GM12878 (cell line): Measurements from ENCODE around the gene FAM241A. TPM values are rescaled to one million over a fixed set of nuclear protein-coding genes. Genes with fewer than 3 reads are reported as not detected.

Experiments used
- ATAC-seq: fragments of 200-7000 bp; cut with Tn5 transposase; 3 replicates; pipeline ENCODE4 v1.9.1; 2020; ENCODE audit warnings: mild to moderate bottlenecking, moderate library complexity
- BruUV-seq: library from RNA; stranded (reverse); fragments of 400-500 nt; replicated peaks from 2 replicates; lab custom pipeline; 2021; lab: Mats Ljungman, UMichigan
- CTCF ChIA-PET: fragments of 300-600 bp; sonication (Branson Sonifier 250); formaldehyde crosslinking; extraction: SDS; loops from one replicate; lab custom pipeline; 2021; ENCODE audit warnings: inconsistent platforms; lab: Yijun Ruan, JAX
- POLR2A ChIA-PET: fragments of 350-600 bp; formaldehyde crosslinking; extraction: SDS; loops from one replicate; lab custom pipeline; 2021; ENCODE audit warnings: inconsistent platforms; lab: Charles Lee
- RAD21 ChIA-PET: fragments of 300-600 bp; sonication (Branson Sonifier 250); formaldehyde crosslinking; loops from one replicate; lab custom pipeline; 2023; ENCODE audit warnings: antibody characterized with exemption; ENCODE audit not compliant: unreplicated experiment; lab: Charles Lee
- SMC1A ChIA-PET: fragments of 300-600 bp; sonication (Branson Sonifier 250); formaldehyde crosslinking; loops from one replicate; lab custom pipeline; 2023; ENCODE audit not compliant: unreplicated experiment, uncharacterized antibody; lab: Charles Lee
- DNase-seq: peaks from one replicate; pipeline ENCODE4 v3.0.0-alpha.2; 2011; ENCODE audit warnings: low read depth, low spot score
- FAIRE-seq: peaks from 3 replicates; lab custom pipeline; 2011; peaks lifted over from hg19 to GRCh38; lab: Jason Lieb, UNC
- H2AFZ ChIP-seq: 2 replicates; pipeline ENCODE4 v1.6.0; 2011; ENCODE audit warnings: low read depth, low read length, control low read depth; ENCODE audit not compliant: control insufficient read depth
- H3K27ac ChIP-seq: 2 replicates; pipeline ENCODE4 v1.5.1; 2011; ENCODE audit warnings: control low read depth; ENCODE audit not compliant: control insufficient read depth, insufficient read depth
- H3K27me3 ChIP-seq, 2 experiments: replicated peaks in 1 of 2; 2 replicates each; pipeline versions ENCODE4 v1.6.0 to v1.6.1; 2011; ENCODE audit warnings: low read length in 1 of 2; ENCODE audit not compliant: control insufficient read depth in 2 of 2, insufficient read depth in 2 of 2
- H3K36me3 ChIP-seq, 2 experiments: 2 replicates each; pipeline ENCODE4 v1.5.1; 2011; ENCODE audit warnings: low read length in 1 of 2; ENCODE audit not compliant: control insufficient read depth in 2 of 2, insufficient read depth in 2 of 2
- H3K4me1 ChIP-seq: 2 replicates; pipeline ENCODE4 v1.6.1; 2011; ENCODE audit warnings: mild to moderate bottlenecking, low read length, moderate library complexity, mixed read lengths; ENCODE audit not compliant: control insufficient read depth, insufficient read depth
- H3K4me2 ChIP-seq: 2 replicates; pipeline ENCODE4 v1.6.0; 2011; ENCODE audit warnings: control low read depth; ENCODE audit not compliant: control insufficient read depth, insufficient read depth
- H3K4me3 ChIP-seq: fragments of 200-600 bp; sonication (generic); 2 replicates; pipeline ENCODE4 v1.5.1; 2016
- H3K79me2 ChIP-seq: 2 replicates; pipeline ENCODE4 v1.6.0; 2011; ENCODE audit warnings: low read length; ENCODE audit not compliant: control insufficient read depth, insufficient read depth
- H3K9ac ChIP-seq: 2 replicates; pipeline ENCODE4 v1.8.0; 2011; ENCODE audit warnings: low read length, control low read depth, mixed read lengths; ENCODE audit not compliant: control insufficient read depth, insufficient read depth
- H3K9me3 ChIP-seq: replicated peaks from 3 replicates; pipeline ENCODE4 v1.5.1; 2011; ENCODE audit warnings: mild to moderate bottlenecking, low read length; ENCODE audit not compliant: control insufficient read depth, insufficient read depth
- H4K20me1 ChIP-seq: 2 replicates; pipeline ENCODE4 v1.6.0; 2011; ENCODE audit not compliant: control insufficient read depth, insufficient read depth
- BRCA1 ChIP-seq: IDR thresholded peaks from 2 replicates; pipeline ENCODE4 v1.6.1; 2011; ENCODE audit warnings: low read depth, low read length, improper control_type of control experiment
- CBX5 ChIP-seq: sonication (generic); IDR thresholded peaks from 2 replicates; pipeline ENCODE4 v1.6.1; 2016; ENCODE audit warnings: low read depth, moderate library complexity, mild to moderate bottlenecking, inconsistent platforms
- HCFC1 ChIP-seq: fragments of 150-350 bp; IDR thresholded peaks from 2 replicates; pipeline ENCODE4 v1.6.1; 2014; ENCODE audit warnings: low read length
- IKZF2 ChIP-seq, 2 experiments: fragments of 450-650 bp; IDR thresholded peaks; 2 replicates each; pipeline ENCODE4 v1.6.1; 2017; ENCODE audit warnings: mild to moderate bottlenecking in 2 of 2, moderate library complexity in 2 of 2
- RAD21 ChIP-seq: IDR thresholded peaks from 2 replicates; pipeline ENCODE4 v1.6.1; 2011; ENCODE audit warnings: mild to moderate bottlenecking, low read depth, low read length, moderate library complexity; ENCODE audit not compliant: insufficient read depth
- RB1 ChIP-seq: fragments of 450-650 bp; formaldehyde crosslinking; IDR thresholded peaks from 2 replicates; pipeline ENCODE4 v1.6.1; 2017; ENCODE audit warnings: mild to moderate bottlenecking, borderline replicate concordance
- RFX5 ChIP-seq: IDR thresholded peaks from 2 replicates; pipeline ENCODE4 v1.6.1; 2011; ENCODE audit warnings: low read depth, low read length, improper control_type of control experiment
- SMAD1 ChIP-seq: fragments of 450-650 bp; IDR thresholded peaks from 2 replicates; pipeline ENCODE4 v1.6.1; 2018; ENCODE audit warnings: mild to moderate bottlenecking, low read depth; ENCODE audit not compliant: partially characterized antibody
- STAT3 ChIP-seq: IDR thresholded peaks from 2 replicates; pipeline ENCODE4 v1.6.1; 2011; ENCODE audit warnings: low read depth, low read length, improper control_type of control experiment
- SUPT20H ChIP-seq: IDR thresholded peaks from 2 replicates; pipeline ENCODE4 v1.6.1; 2011; ENCODE audit warnings: low read depth, mild to moderate bottlenecking, low read length, moderate library complexity, borderline replicate concordance; ENCODE audit not compliant: control insufficient read depth
- ZBTB40 ChIP-seq: fragments of 450-650 bp; IDR thresholded peaks from 2 replicates; pipeline ENCODE4 v1.6.1; 2016; ENCODE audit warnings: mild to moderate bottlenecking, moderate library complexity, borderline replicate concordance
- in situ Hi-C: fragments of 300-500 bp; cut with MboI; formaldehyde crosslinking; loops from 9 replicates; pipeline ENCODE4 v1.14.3; 2018; ENCODE audit warnings: mixed read lengths
- intact Hi-C: fragments of 100-400 bp; cut with micrococcal nuclease; formaldehyde crosslinking; loops from one replicate; pipeline ENCODE4 v1.14.2; 2022; ENCODE audit not compliant: unreplicated experiment
- polyA plus RNA-seq, 11 experiments: library from polyadenylated mRNA; depleted of rRNA in 4 of 11; unstranded in 6 of 11; stranded (reverse) in 5 of 11; fragments of >200 nt; fragmentation: Nextera tagmentation in 4 of 11; fragmentation: Illumina TruSeq in 1 of 11; extraction: Ambion mirVana in 4 of 11; extraction: Trizol in 1 of 11; gene quantifications; 1 replicate in 1 of 11; 2 replicates in 10 of 11; pipeline versions ENCODE4 v1.2.1 to v1.2.3, GENCODE V29; 2011 to 2016; ENCODE audit warnings: inconsistent platforms in 2 of 11, missing spikeins in 2 of 11, low read depth in 1 of 11
- total RNA-seq, 4 experiments: library from RNA; depleted of rRNA in 3 of 4; stranded (reverse); fragments of >200 nt in 3 of 4; fragmentation: Illumina TruSeq in 1 of 4; extraction: Trizol in 1 of 4; gene quantifications; 2 replicates each; pipeline versions ENCODE4 v1.2.1 to v1.2.3, GENCODE V29; 2013 to 2021

The FAM241A gene
- total and polyA plus RNA-seq, 10 of the 15 experiments (the other 5 are each of a cell fraction or from before 2014, with no cell fraction given) = 0.20 to 7.5 (median 2.4) TPM

- H3K4me1 ChIP-seq = peaks cover 7% of the 10 kb centered on the region; the same call in 1 of the 2 replicates
- TF ChIP-seq SMAD1 = no peak
- no peak for TF ChIP-seq ZBTB40
- TF ChIP-seq RFX5 = no peak
- no peak for TF ChIP-seq STAT3
- TF ChIP-seq SUPT20H = no peak
- TF ChIP-seq RB1 = no peak
- no peak for TF ChIP-seq RAD21
- no peak for TF ChIP-seq HCFC1
- TF ChIP-seq CBX5 = no peak
- no peak for TF ChIP-seq IKZF2 (IDR thresholded peaks at IDR 0.05)
- no peak for TF ChIP-seq BRCA1
- TF ChIP-seq, all 136 proteins: peak for 0
- H3K4me2 ChIP-seq = no peak overlapping the region
- in situ Hi-C loops (no loop called here), intact Hi-C loops (no loop called here)
- POLR2A ChIA-PET = interaction anchor here (0.5 kb wide), 1 partner anchor 112 kb away, joined by 3 read pairs; no protein-coding TSS in a partner anchor
- no peaks in the 10 kb centered on the region for H3K9me3 ChIP-seq
- SMC1A ChIA-PET = interaction anchor here (1.5 kb wide), 1 partner anchor 19 kb away, joined by 5 read pairs; no protein-coding TSS in a partner anchor
- no peak overlapping the region for H3K4me3 ChIP-seq
- H3K27me3 ChIP-seq = no peaks in the 10 kb centered on the region
- no peaks in the 10 kb centered on the region for H3K36me3 ChIP-seq
- H4K20me1 ChIP-seq = no peaks in the 10 kb centered on the region
- BruUV-seq = no TSS peak
- H3K9ac ChIP-seq = no peak overlapping the region
- RAD21 ChIA-PET = no interaction called here
- H2AFZ ChIP-seq = no peak overlapping the region
- no peak overlapping the region for H3K27ac ChIP-seq
- CTCF ChIA-PET = interaction anchor here (0.6 kb wide), 1 partner anchor 12 kb away, joined by 3 read pairs; no protein-coding TSS in a partner anchor
- ATAC-seq (no peak), FAIRE-seq (no peak), DNase-seq (no peak)
- no peaks in the 10 kb centered on the region for H3K79me2 ChIP-seq
These were observed 22.5 kb downstream of the FAM241A start for GRCh38 chr4:112167794-112168193.
